IPS-11a (cell line): ENCODE data around the gene ST6GAL1.

Source experiments
- H3K4me3 ChIP-seq: one replicate; pipeline ENCODE4 v1.5.1; 2013; ENCODE audit warnings: low read depth, low read length, control low read depth

The ST6GAL1 gene

DNA sequence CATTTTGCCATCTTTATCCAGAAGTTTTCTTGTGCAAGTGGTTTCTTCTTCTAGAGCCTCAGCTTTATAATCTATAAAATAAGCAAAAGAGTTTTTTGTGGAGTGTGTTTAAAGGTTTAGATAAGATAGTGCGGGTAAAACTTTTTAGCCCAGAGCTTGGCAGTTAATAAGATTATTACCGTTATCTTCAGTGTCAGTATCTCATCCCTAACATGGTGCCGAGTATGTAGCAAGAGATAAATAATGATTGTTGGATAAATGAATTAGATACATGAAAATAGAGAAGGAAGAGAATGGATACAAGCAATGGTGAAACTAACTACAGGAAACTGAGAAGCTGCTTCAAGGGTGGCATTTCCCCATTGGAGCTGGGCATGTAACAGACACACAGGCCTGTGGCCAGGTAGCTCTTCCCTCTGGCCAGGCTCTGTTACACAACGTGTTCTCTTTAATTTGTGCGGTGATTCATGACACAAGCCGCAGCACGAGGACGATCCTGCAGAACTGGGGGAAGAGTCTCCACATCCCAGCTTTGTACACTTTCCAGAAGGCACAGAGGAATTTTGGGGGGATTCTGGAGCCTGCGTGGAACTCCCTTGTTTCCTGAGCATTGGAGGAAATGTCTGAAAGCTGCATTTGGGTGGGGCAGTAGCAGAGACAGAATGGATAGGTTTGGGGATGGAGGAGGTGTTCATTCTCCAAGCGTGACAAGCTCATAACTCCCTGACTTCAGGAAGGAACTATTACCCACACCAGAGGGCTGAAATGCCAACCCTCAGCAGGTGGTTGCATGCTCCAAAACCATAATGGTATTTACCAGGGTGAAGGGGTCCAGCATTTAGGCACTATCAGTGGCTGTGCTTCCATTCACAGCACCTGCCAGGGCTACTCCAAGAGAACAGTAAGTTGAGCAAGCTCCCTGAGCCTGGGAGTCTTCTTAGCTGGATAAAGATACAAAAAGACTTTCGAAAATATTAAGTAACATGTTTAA, 14.2 kb upstream of the ST6GAL1 start:
- no peak overlapping the region for H3K4me3 ChIP-seq

- H3K4me3 ChIP-seq = no peak overlapping the region
Measured at GRCh38 chr3:186917512-186918312, 12.6 kb upstream of the ST6GAL1 start.

GRCh38 chr3:186920301-186920700, 10.0 kb upstream of the ST6GAL1 start:
- H3K4me3 ChIP-seq = no peak overlapping the region

DNA sequence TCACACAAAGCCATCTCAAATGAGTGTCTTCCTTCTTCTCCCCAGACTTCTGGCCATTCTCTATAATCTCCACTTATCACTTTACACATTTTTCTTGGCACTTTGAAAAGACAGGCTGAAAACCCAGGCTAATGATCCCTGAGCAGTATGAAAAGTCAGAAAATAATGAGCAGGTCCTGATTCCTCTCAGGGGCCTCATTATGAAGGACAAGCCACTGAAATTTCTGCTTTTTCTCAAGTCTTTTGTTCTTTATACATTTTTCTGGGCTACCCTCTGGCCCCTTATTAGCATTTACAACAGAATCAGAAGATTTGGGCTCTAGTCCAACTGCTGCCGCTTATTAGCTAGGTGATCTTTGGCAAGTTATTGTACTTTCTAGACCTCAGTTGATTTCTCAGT, 9.5 kb upstream of the ST6GAL1 start:
- H3K4me3 ChIP-seq = no peak overlapping the region

GRCh38 chr3:186921578-186921977, 8.7 kb upstream of the ST6GAL1 start:
- H3K4me3 ChIP-seq = no peak overlapping the region

DNA sequence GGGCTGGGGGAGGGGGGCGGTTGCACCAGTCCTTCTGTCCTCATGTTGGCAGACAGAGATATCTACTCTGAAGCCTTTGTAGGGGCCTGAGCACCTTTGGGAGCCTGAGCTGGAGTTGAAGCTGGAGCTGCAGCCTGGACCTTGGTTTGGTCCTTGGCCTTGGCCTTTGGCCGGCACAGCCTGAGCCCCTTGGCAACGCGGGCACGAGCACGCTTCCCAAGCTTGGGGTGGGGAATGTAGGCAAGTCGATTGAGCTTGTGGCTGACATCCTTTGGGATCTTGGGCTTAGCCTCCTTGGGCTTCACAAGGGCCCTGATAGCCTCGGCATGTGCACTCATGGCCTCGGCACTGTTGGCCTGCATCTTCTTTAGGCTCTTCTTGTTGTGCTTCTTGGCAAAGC, 8.1 kb upstream of the ST6GAL1 start:
- no peak overlapping the region for H3K4me3 ChIP-seq

DNA sequence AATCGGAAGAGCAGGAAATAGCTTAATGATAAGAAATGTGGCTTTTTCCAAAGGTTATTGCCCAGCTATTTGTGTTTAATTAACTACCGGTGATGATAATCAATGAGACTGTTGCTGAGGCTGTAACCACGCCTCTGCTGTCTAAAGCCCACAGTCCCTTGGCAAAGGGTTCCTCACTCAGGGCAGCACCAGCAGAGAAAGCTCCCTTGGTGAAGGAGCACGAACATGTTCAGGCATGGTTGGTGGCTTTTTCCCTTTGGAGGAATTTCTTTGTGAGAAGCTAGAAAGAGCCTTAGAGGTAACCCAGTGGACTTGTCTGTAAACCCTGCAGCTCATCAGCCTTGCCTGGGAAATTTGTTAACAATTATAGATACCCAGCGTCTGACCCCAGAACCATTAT, 7.5 kb upstream of the ST6GAL1 start:
- no peak overlapping the region for H3K4me3 ChIP-seq

DNA sequence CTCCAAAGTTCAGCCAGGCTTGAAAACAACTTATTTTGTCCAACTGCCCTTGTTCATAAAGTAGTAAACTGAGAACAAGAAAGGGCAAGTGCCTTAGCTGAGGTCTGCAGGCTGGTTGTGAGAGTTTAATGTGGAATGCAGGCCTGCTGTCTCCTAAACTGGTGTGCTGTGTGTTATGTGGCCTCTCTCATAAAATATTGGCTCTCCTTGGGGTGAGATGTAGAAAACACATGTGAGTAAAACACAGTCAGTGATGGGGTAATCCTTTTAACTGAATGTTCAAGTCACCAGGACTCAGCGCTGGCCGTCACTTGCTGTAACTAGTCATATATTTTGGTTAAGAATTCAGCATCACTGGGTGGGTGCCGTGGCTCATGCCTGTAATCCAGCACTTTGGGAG, 7.1 kb upstream of the ST6GAL1 start:
- no peak overlapping the region for H3K4me3 ChIP-seq

DNA sequence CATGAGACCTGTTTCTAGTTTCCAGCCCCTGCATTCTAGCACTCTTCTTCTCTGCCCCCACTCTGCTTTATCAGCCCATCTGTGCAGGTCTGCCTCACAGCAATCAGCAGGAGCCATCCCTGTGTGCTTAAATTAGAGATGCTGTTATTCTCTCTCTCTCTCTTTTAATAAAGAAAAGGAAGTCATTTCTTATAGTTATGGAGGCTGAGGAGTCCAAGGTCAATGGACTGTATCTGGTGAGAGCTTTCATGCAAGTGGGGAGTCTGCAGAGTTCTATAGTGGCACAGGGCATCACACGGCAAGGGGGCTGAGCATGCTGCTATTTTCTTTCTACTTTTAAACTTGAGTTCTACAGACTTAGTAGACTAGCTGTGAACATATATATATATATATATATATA, 4.5 kb upstream of the ST6GAL1 start:
- no peak overlapping the region for H3K4me3 ChIP-seq

- no peak overlapping the region for H3K4me3 ChIP-seq
Measured at GRCh38 chr3:186929186-186929585, 1.1 kb upstream of the ST6GAL1 start.

DNA sequence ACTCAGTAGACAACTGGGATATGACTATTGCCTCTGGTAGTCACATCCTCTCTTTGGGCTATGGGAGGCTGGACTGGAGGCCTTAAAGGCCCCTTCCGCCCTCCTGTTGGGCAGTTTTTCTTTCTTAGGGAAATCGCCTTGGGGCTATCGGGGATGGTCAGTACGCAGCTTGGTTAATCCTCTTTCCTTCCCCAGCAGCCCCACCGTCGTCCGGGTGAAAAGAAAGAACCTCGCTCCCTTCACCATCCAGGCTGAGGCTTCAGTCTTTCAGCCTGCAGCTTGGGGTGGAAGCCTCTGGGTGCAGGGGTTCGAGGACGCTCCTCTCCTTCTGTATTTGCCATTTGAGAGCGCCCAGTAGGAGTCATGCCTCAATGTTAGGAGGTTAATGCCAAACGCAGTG, 641 bp upstream of the ST6GAL1 start:
- peak overlapping the region; percentile 87 for H3K4me3 ChIP-seq

GRCh38 chr3:186930641-186931531, 560 bp downstream of the ST6GAL1 start:
- peak overlapping the region; percentile 87 for H3K4me3 ChIP-seq

- H3K4me3 ChIP-seq = peak overlapping the region; percentile 87
Measured at GRCh38 chr3:186931532-186932280, 1.4 kb downstream of the ST6GAL1 start.

- H3K4me3 ChIP-seq = peak overlapping the region; percentile 87
Measured at GRCh38 chr3:186932281-186933181, 2.2 kb downstream of the ST6GAL1 start.

DNA sequence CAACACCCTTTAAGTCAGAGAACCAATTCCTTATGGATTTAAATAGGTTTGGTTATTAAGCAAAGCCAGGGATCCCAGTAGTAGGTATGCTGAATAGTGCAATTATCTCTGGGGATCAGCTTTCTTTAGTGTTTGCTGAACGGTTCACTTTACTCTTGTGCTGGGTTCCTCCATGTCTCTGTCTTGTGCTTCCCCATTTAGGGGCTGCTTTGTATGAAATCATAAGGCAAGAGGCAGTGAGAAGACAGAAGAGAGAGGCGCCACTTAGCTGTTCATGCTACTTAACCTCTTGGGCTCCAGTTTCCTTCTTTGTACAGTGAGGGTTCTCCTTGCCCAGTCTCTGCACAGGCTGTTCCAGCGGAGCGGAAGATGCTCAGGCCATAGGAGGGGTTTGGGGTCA, 3.5 kb downstream of the ST6GAL1 start:
- no peak overlapping the region for H3K4me3 ChIP-seq

DNA sequence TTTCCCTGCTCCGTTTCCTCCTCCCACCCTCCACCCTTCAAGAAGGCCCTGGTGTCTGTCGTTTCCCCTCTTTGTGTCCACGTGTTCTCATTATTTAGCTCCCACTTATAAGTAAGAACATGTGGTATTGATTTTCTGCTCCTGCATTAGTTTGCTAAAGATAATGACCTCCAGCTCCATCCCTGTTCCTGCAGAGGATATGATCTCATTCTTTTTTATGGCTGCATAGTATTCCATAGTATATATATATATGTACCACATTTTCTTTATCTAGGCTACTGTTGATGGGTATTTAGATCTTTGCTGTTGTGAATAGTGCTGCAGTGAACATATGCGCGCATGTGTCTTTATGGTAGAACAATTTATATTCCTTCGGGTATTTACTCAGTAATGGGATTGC, 4.8 kb downstream of the ST6GAL1 start:
- no peak overlapping the region for H3K4me3 ChIP-seq

DNA sequence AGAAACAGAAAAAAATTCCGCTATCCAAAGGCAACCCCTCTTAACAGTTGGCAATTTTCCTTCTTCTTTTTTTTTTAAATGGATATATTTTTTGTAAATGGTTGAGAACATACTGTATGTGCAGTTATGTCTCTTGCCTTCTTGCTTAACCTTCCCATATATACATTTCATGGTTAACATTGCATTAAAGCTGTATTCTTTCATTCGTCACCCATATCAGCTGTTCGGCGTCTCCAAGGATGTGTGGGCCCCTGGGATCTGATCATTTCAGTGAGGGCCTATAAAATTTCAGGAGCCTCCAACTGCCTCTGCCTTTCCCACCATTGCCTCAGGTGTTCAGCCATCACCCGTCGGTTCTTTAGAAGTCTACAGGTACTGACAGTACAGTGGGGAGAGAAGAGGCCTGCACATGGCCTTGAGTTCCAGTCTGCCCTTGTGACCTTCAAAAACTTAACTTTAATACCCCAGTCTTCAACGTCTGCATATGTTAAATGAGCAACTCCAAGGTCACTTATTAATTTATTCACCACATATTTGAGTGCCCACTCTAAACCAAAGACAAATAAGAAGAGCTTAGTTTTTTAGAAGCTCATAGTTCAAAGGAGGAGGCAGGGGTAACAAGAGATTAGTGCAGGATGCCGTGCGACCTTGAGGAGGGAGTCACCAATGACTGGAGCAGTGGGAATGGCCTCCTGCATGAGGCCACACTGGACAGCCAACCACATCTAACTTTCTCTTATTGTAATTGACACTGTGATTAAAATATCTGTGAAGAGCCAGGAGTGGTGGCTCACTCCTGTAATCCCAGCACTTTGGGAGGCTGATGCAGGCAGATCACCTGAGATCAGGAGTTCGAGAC, 6.9 kb downstream of the ST6GAL1 start:
- H3K4me3 ChIP-seq = no peak overlapping the region

DNA sequence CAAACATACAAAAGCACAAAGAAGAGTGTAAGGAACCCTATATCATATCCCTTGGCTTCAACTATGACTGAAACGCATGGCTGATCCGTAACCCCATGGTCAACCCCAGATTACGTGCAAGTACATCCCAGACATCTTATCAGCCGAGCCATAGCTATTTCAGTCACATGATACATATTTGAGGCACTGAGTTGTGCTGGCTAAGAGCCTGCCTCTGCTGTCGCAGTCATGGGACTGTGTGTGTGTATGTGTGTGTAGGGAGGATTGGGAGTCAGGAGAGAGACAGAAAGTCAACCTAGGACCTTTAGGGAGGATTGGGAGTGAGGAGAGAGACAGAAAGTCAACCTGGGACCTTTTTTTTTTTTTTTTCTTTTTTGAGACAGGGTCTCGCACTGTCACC, 8.4 kb downstream of the ST6GAL1 start:
- no peak overlapping the region for H3K4me3 ChIP-seq
